Measurements from ENCODE around the gene VPS41.

VPS41 gene

DNA sequence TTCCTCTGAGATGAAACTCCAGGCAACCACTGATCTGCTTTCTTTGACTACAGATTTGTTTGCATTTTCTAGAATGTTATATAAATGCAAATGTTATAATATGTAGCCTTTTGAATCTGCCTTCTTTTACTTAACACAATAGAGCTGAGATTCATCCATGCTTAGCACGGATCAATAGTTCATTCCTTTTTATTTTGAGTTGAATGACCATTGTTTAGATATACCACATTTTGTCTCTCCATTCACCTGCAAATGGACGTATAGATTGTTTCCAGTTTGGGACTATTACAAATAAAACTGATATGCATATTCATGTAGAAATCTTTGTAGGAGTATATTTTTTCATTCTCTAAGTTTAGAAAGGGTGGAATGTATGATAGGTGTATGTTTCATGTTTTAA lies 57.7 kb downstream of the VPS41 start:
- no peaks in the 10 kb centered on the region for H3K27me3 ChIP-seq (replicated peaks; ENCODE audit: insufficient read depth, low read length)
- H3K79me2 ChIP-seq (ENCODE audit: low read length): no peaks in the 10 kb centered on the region; the same call in 1 of the 2 replicates
- TF ChIP-seq EZH2phosphoT487 (IDR thresholded peaks at IDR 0.05; ENCODE audit: low read length) (no peak), EZH2 (optimal IDR thresholded peaks at IDR 0.05; ENCODE audit: low read depth, low read length) (no peak)
- TF ChIP-seq, protein P1, sequence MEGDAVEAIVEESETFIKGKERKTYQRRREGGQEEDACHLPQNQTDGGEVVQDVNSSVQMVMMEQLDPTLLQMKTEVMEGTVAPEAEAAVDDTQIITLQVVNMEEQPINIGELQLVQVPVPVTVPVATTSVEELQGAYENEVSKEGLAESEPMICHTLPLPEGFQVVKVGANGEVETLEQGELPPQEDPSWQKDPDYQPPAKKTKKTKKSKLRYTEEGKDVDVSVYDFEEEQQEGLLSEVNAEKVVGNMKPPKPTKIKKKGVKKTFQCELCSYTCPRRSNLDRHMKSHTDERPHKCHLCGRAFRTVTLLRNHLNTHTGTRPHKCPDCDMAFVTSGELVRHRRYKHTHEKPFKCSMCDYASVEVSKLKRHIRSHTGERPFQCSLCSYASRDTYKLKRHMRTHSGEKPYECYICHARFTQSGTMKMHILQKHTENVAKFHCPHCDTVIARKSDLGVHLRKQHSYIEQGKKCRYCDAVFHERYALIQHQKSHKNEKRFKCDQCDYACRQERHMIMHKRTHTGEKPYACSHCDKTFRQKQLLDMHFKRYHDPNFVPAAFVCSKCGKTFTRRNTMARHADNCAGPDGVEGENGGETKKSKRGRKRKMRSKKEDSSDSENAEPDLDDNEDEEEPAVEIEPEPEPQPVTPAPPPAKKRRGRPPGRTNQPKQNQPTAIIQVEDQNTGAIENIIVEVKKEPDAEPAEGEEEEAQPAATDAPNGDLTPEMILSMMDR (IDR thresholded peaks at IDR 0.05; ENCODE audit: low read length): no peak
- no peak overlapping the region for H3K9ac ChIP-seq (ENCODE audit: low read length)
- H3K9me3 ChIP-seq (replicated peaks; ENCODE audit: insufficient read depth, low read length): no peaks in the 10 kb centered on the region
- H3K36me3 ChIP-seq (replicated peaks; ENCODE audit: insufficient read depth, low read length): no peaks in the 10 kb centered on the region
- H3K4me2 ChIP-seq (ENCODE audit: low read depth, low read length): no peak overlapping the region
- H3F3A ChIP-seq (ENCODE audit: insufficient read depth, low read length): no peaks in the 10 kb centered on the region
- H2AFZ ChIP-seq (ENCODE audit: low read length): no peak overlapping the region
- no peaks in the 10 kb centered on the region for H4K20me1 ChIP-seq (ENCODE audit: insufficient read depth, low read length)
- DNase-seq: no peak
- no peak overlapping the region for H3K27ac ChIP-seq (ENCODE audit: low read length)
- H3K4me3 ChIP-seq (ENCODE audit: low read length): no peak overlapping the region
- no peaks in the 10 kb centered on the region for H3K9me2 ChIP-seq (replicated peaks; ENCODE audit: insufficient read depth, low read length)
- H3K4me1 ChIP-seq (ENCODE audit: low read length): no peaks in the 10 kb centered on the region

DNA sequence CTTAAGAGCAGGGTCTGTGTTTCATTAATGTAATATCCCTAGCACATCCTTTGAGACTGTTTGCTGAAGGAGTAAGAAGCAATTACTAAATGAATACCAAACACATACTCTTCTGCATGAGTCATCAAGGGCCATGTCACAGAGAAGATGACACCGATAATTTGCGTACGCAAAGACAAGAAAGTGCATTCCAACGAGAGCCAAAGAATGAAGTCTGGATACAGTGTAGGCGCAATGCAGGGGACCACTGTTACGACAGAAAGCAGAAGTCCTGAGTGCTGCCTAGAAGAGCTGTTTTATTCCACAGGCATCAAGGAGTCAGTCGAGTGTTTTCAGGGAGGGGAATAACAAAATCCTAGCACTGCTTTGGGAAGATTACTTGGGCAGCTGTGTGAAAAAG lies 62.7 kb downstream of the VPS41 start:
- Histone ChIP-seq H3K4me3 (ENCODE audit: low read length) (no peak overlapping the region), H3K27me3 (replicated peaks; ENCODE audit: insufficient read depth, low read length) (no peaks in the 10 kb centered on the region), H3K4me1 (ENCODE audit: low read length) (no peaks in the 10 kb centered on the region), H3F3A (ENCODE audit: insufficient read depth, low read length) (no peaks in the 10 kb centered on the region), H3K9ac (ENCODE audit: low read length) (no peak overlapping the region), H3K79me2 (ENCODE audit: low read length) (peaks cover 10% of the 10 kb centered on the region; the same call in 1 of the 2 replicates), H3K9me3 (replicated peaks; ENCODE audit: insufficient read depth, low read length) (no peaks in the 10 kb centered on the region), H3K27ac (ENCODE audit: low read length) (no peak overlapping the region), H2AFZ (ENCODE audit: low read length) (no peak overlapping the region), H4K20me1 (ENCODE audit: insufficient read depth, low read length) (no peaks in the 10 kb centered on the region), H3K36me3 (replicated peaks; ENCODE audit: insufficient read depth, low read length) (no peaks in the 10 kb centered on the region), H3K4me2 (ENCODE audit: low read depth, low read length) (no peak overlapping the region), H3K9me2 (replicated peaks; ENCODE audit: insufficient read depth, low read length) (no peaks in the 10 kb centered on the region)
- TF ChIP-seq EZH2 (optimal IDR thresholded peaks at IDR 0.05; ENCODE audit: low read depth, low read length) (no peak), EZH2phosphoT487 (IDR thresholded peaks at IDR 0.05; ENCODE audit: low read length) (no peak)
- TF ChIP-seq, protein P1 (IDR thresholded peaks at IDR 0.05; ENCODE audit: low read length): no peak
- no peak for DNase-seq

DNA sequence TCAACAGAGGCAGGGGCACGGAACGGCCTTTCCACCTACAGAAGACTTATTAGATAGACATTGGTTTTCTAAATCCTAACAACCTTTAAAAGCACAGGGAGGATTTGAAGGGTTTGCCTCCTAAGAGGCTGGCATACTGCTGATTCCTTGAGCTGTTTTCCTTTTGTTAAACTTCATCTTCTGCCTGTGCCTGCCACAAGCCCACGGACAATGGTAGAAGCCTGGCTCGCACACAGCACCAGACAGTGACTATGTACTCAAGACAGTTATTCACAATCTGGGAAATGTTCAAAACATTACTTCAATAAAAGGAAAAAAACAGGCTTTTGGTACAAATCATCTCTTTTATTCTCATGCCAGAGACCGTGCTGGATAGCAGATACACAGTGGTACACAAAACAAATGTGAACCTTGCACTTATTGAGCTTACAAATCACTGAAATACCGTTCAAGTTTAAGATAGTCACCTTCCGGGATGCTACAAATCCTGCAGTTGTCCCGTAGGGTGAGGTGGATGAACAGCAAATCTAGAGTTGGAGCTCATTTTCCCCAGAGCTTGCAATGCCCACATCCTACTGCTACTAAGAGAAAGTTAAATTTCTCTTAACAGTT lies 63.9 kb downstream of the VPS41 start:
- Histone ChIP-seq H3K4me1 (ENCODE audit: low read length) (no peaks in the 10 kb centered on the region), H3K9me3 (replicated peaks; ENCODE audit: insufficient read depth, low read length) (no peaks in the 10 kb centered on the region), H3K9ac (ENCODE audit: low read length) (no peak overlapping the region), H2AFZ (ENCODE audit: low read length) (no peak overlapping the region), H3K27ac (ENCODE audit: low read length) (no peak overlapping the region), H3K27me3 (replicated peaks; ENCODE audit: insufficient read depth, low read length) (no peaks in the 10 kb centered on the region), H3K79me2 (ENCODE audit: low read length) (peaks cover 10% of the 10 kb centered on the region; the same call in 1 of the 2 replicates), H3F3A (ENCODE audit: insufficient read depth, low read length) (no peaks in the 10 kb centered on the region), H4K20me1 (ENCODE audit: insufficient read depth, low read length) (no peaks in the 10 kb centered on the region), H3K36me3 (replicated peaks; ENCODE audit: insufficient read depth, low read length) (no peaks in the 10 kb centered on the region), H3K4me3 (ENCODE audit: low read length) (no peak overlapping the region), H3K9me2 (replicated peaks; ENCODE audit: insufficient read depth, low read length) (no peaks in the 10 kb centered on the region), H3K4me2 (ENCODE audit: low read depth, low read length) (no peak overlapping the region)
- DNase-seq: no peak
- TF ChIP-seq EZH2phosphoT487 (IDR thresholded peaks at IDR 0.05; ENCODE audit: low read length) (no peak), EZH2 (optimal IDR thresholded peaks at IDR 0.05; ENCODE audit: low read depth, low read length) (no peak)
- TF ChIP-seq, protein P1 (IDR thresholded peaks at IDR 0.05; ENCODE audit: low read length): no peak

Measured in MM.1S (cell line).